Common myeloid progenitor, CD34-positive (primary cell): ENCODE measurements around the gene KRT36.

Experiments
- CTCF ChIA-PET: fragments of 350-600 bp; sonication (Branson Sonifier 250); formaldehyde crosslinking; loops from one replicate; lab custom pipeline; 2021; ENCODE audit warnings: antibody characterized with exemption; lab: Charles Lee
- POLR2A ChIA-PET: fragments of 350-600 bp; sonication (Branson Sonifier 250); formaldehyde crosslinking; loops from one replicate; lab custom pipeline; 2021; ENCODE audit warnings: antibody characterized with exemption; lab: Charles Lee
- DNase-seq, 3 donors: peaks; one replicate each; pipeline versions ENCODE4 v3.0.0 to v3.0.0-alpha.2; 2013
- H3K27ac ChIP-seq, 2 experiments: 1 replicate in 1 of 2; 2 replicates in 1 of 2; pipeline ENCODE4 v1.7.0; 2013; ENCODE audit warnings: inconsistent platforms in 2 of 2, low read length in 2 of 2, mild to moderate bottlenecking in 2 of 2, low read depth in 1 of 2, moderate library complexity in 1 of 2; ENCODE audit not compliant: severe bottlenecking in 2 of 2, insufficient read depth in 1 of 2, poor library complexity in 1 of 2
- H3K27me3 ChIP-seq, 5 experiments: replicated peaks in 2 of 5; 1 replicate in 3 of 5; 2 replicates in 2 of 5; pipeline versions ENCODE4 v1.6.1 to v1.7.0; 2013; ENCODE audit warnings: low read length in 4 of 5, mild to moderate bottlenecking in 2 of 5, moderate library complexity in 2 of 5, inconsistent platforms in 1 of 5; ENCODE audit not compliant: insufficient read depth in 5 of 5, control insufficient read depth in 4 of 5
- H3K36me3 ChIP-seq, 4 experiments: 1 replicate in 2 of 4; 2 replicates in 2 of 4; pipeline versions ENCODE4 v1.6.1 to v1.7.0; 2013; ENCODE audit warnings: low read length in 3 of 4, control low read depth in 1 of 4, mild to moderate bottlenecking in 1 of 4; ENCODE audit not compliant: control insufficient read depth in 4 of 4, insufficient read depth in 4 of 4
- H3K4me1 ChIP-seq, 4 experiments: 1 replicate in 3 of 4; 2 replicates in 1 of 4; pipeline versions ENCODE4 v1.6.1 to v1.7.1; 2013; ENCODE audit warnings: low read length in 3 of 4, mild to moderate bottlenecking in 3 of 4, control low read depth in 1 of 4, inconsistent platforms in 1 of 4, moderate library complexity in 1 of 4; ENCODE audit not compliant: control insufficient read depth in 4 of 4, insufficient read depth in 4 of 4; ENCODE audit errors: control extremely low read depth in 1 of 4
- H3K4me3 ChIP-seq, 7 experiments: 1 replicate in 4 of 7; 2 replicates in 3 of 7; pipeline versions ENCODE4 v1.5.1 to v1.7.0; 2013; ENCODE audit warnings: mild to moderate bottlenecking in 7 of 7, low read length in 6 of 7, moderate library complexity in 6 of 7, inconsistent platforms in 2 of 7, low read depth in 2 of 7, control low read depth in 1 of 7; ENCODE audit not compliant: insufficient read depth in 4 of 7, control insufficient read depth in 1 of 7; ENCODE audit errors: extremely low read depth in 1 of 7
- H3K9me3 ChIP-seq, 5 experiments: 1 replicate in 4 of 5; 2 replicates in 1 of 5; pipeline versions ENCODE4 v1.6.1 to v1.7.1; 2013; ENCODE audit warnings: low read length in 4 of 5, mild to moderate bottlenecking in 2 of 5, inconsistent platforms in 1 of 5, low read depth in 1 of 5, moderate library complexity in 1 of 5; ENCODE audit not compliant: control insufficient read depth in 4 of 5, insufficient read depth in 2 of 5; ENCODE audit errors: control extremely low read depth in 1 of 5
- WGBS: methylation state at CpG from one replicate; pipeline ENCODE4 v1.1.5; 2013; ENCODE audit not compliant: insufficient coverage; 5-methylcytosine and 5-hydroxymethylcytosine counted together

Gene KRT36

GRCh38 chr17:41476866-41477815 lies 12.6 kb downstream of the KRT36 start:
- Histone ChIP-seq H3K4me3 (no peak overlapping the region), H3K27ac (no peak overlapping the region), H3K36me3 (no peaks in the 10 kb centered on the region), H3K4me1 (no peaks in the 10 kb centered on the region), H3K27me3 (peaks cover 0 to 2% (median 0%) of the 10 kb centered on the region in 5 experiments), H3K9me3 (peaks cover 0 to 4% (median 2%) of the 10 kb centered on the region in 5 experiments)
- DNase-seq, result no peak
- 94% methylated on average over 12 of the region's 22 CpGs for WGBS
- CTCF ChIA-PET, result no interaction called here
- POLR2A ChIA-PET, result no interaction called here

- peaks cover 0 to 1% (median 0%) of the 10 kb centered on the region in 5 experiments for H3K27me3 ChIP-seq
- 95% methylated on average over 3 of the region's 4 CpGs for WGBS
- H3K4me1 ChIP-seq, result no peaks in the 10 kb centered on the region
- H3K4me3 ChIP-seq, result no peak overlapping the region
- CTCF ChIA-PET, result no interaction called here
- no peak overlapping the region for H3K27ac ChIP-seq
- H3K36me3 ChIP-seq, result no peaks in the 10 kb centered on the region
- no peak for DNase-seq
- H3K9me3 ChIP-seq, result peaks cover 0 to 15% (median 4%) of the 10 kb centered on the region in 5 experiments
- POLR2A ChIA-PET, result no interaction called here
Observed at GRCh38 chr17:41475421-41475820, 14.3 kb downstream of the KRT36 start.

GRCh38 chr17:41474863-41475262 lies 14.8 kb downstream of the KRT36 start:
- Histone ChIP-seq H3K4me1 (no peaks in the 10 kb centered on the region), H3K27ac (no peak overlapping the region), H3K4me3 (no peak overlapping the region), H3K27me3 (peaks cover 0 to 1% (median 0%) of the 10 kb centered on the region in 5 experiments), H3K36me3 (no peaks in the 10 kb centered on the region), H3K9me3 (peaks cover 0 to 15% (median 4%) of the 10 kb centered on the region in 5 experiments)
- DNase-seq, result no peak
- WGBS, result 82% methylated on average over 7 of the region's 8 CpGs
- ChIA-PET CTCF (no interaction called here), POLR2A (no interaction called here)

- Histone ChIP-seq H3K27me3 (peaks cover 0 to 6% (median 2%) of the 10 kb centered on the region in 5 experiments), H3K4me1 (no peaks in the 10 kb centered on the region)
- CTCF ChIA-PET, result no interaction called here
Observed at GRCh38 chr17:41468346-41468745, 21.4 kb downstream of the KRT36 start.

GRCh38 chr17:41467561-41467960 lies 22.1 kb downstream of the KRT36 start:
- H3K36me3 ChIP-seq, result no peaks in the 10 kb centered on the region
- ChIA-PET POLR2A (no interaction called here), CTCF (no interaction called here)
- no peak overlapping the region for H3K27ac ChIP-seq
- H3K27me3 ChIP-seq, result peaks cover 0 to 6% (median 2%) of the 10 kb centered on the region in 5 experiments
- no peak overlapping the region for H3K4me3 ChIP-seq
- H3K9me3 ChIP-seq, result peaks cover 1 to 25% (median 8%) of the 10 kb centered on the region in 5 experiments
- 71% methylated on average over 4 of the region's 4 CpGs for WGBS
- DNase-seq, result no peak
- no peaks in the 10 kb centered on the region for H3K4me1 ChIP-seq

More at GRCh38 chr17:41468346-41468745, 21.4 kb downstream of the KRT36 start:
- POLR2A ChIA-PET, result no interaction called here
- peaks cover 1 to 25% (median 11%) of the 10 kb centered on the region in 5 experiments for H3K9me3 ChIP-seq
- no peaks in the 10 kb centered on the region for H3K36me3 ChIP-seq
- H3K4me3 ChIP-seq, result no peak overlapping the region
- DNase-seq, result no peak
- H3K27ac ChIP-seq, result no peak overlapping the region

- no peak for DNase-seq
- ChIA-PET CTCF (no interaction called here), POLR2A (no interaction called here)
- Histone ChIP-seq H3K9me3 (peaks cover 1 to 23% (median 8%) of the 10 kb centered on the region in 5 experiments), H3K4me1 (no peaks in the 10 kb centered on the region), H3K4me3 (no peak within 1 kb of the TSS), H3K36me3 (no peaks in the 10 kb centered on the region), H3K27ac (no peak within 1 kb of the TSS), H3K27me3 (peaks cover 0 to 6% (median 2%) of the 10 kb centered on the region in 5 experiments)
- 99% methylated on average over 10 of the region's 14 CpGs for WGBS
Observed at GRCh38 chr17:41466988-41467387, 22.7 kb downstream of the KRT36 start, which contains the start of gene KRT32. Gene KRT32 (minus strand): TSS chr17:41467386. CDS start chr17:41467325, 61 bp downstream.

GRCh38 chr17:41464682-41465081 lies 25.0 kb downstream of the KRT36 start:
- Histone ChIP-seq H3K4me1 (no peaks in the 10 kb centered on the region), H3K27me3 (peaks cover 0 to 6% (median 2%) of the 10 kb centered on the region in 5 experiments), H3K9me3 (peaks cover 0 to 12% (median 4%) of the 10 kb centered on the region in 5 experiments), H3K36me3 (no peaks in the 10 kb centered on the region), H3K4me3 (no peak overlapping the region), H3K27ac (no peak overlapping the region)
- ChIA-PET POLR2A (no interaction called here), CTCF (interaction anchor here (0.7 kb wide), 1 partner anchor 147 kb away, joined by 3 read pairs; no protein-coding TSS in a partner anchor)
- DNase-seq, result no peak
- WGBS, result 86% methylated on average over 6 of the region's 6 CpGs
